ENCODE measurements around the gene SLC7A7. TPM values are rescaled to one million over a fixed set of nuclear protein-coding genes. Genes with fewer than 3 reads are reported as not detected.
"Not testable (repeated sequence)": the region's sequence is repeated elsewhere in the genome, so short reads cannot be mapped to it uniquely, and the experiment has no call there.

SLC7A7 gene
- total and polyA plus RNA-seq, 5 donors, result 3.1 to 13.6 (median 7.5) TPM

GRCh38 chr14:22800346-22800745, 14.9 kb downstream of the SLC7A7 start:
- Histone ChIP-seq H3K4me3 (ENCODE audit: low read length) (no peak overlapping the region), H3K27ac (ENCODE audit: low read length) (no peak overlapping the region), H3K4me1 (ENCODE audit: control insufficient read depth, insufficient read depth, low read length) (peaks cover 2% of the 10 kb centered on the region), H3K9me3 (ENCODE audit: control insufficient read depth, low read length) (no peaks in the 10 kb centered on the region), H3K27me3 (ENCODE audit: control insufficient read depth, insufficient read depth) (no peaks in the 10 kb centered on the region)
- ATAC-seq (no peak), DNase-seq (no peak)
- intact Hi-C loops (cut with DNase I), result loop anchor here in 1 of 4 donors (10.0 kb wide), 1 partner anchor 396 kb away; no protein-coding TSS in a partner anchor
- WGBS, result 94% methylated on average over 10 of the region's 10 CpGs

GRCh38 chr14:22798528-22798927, 16.7 kb downstream of the SLC7A7 start:
- ATAC-seq (no peak), DNase-seq (no peak)
- Histone ChIP-seq H3K4me1 (ENCODE audit: control insufficient read depth, insufficient read depth, low read length) (peaks cover 2% of the 10 kb centered on the region), H3K9me3 (ENCODE audit: control insufficient read depth, low read length) (no peaks in the 10 kb centered on the region), H3K4me3 (ENCODE audit: low read length) (no peak overlapping the region), H3K27me3 (ENCODE audit: control insufficient read depth, insufficient read depth) (no peaks in the 10 kb centered on the region), H3K27ac (ENCODE audit: low read length) (no peak overlapping the region)
- WGBS, result 61% methylated on average over 2 of the region's 2 CpGs
- intact Hi-C loops (cut with DNase I), result no loop called here

- DNase-seq (no peak), ATAC-seq (no peak)
- peaks cover 2% of the 10 kb centered on the region for H3K4me1 ChIP-seq (ENCODE audit: control insufficient read depth, insufficient read depth, low read length)
- intact Hi-C loops (cut with DNase I), result no loop called here
- WGBS, result 41% methylated on average over 5 of the region's 5 CpGs
- H3K9me3 ChIP-seq (ENCODE audit: control insufficient read depth, low read length), result no peaks in the 10 kb centered on the region
- no peak overlapping the region for H3K27ac ChIP-seq (ENCODE audit: low read length)
- H3K27me3 ChIP-seq (ENCODE audit: control insufficient read depth, insufficient read depth), result no peaks in the 10 kb centered on the region
- H3K4me3 ChIP-seq (ENCODE audit: low read length), result no peak overlapping the region
Observed at GRCh38 chr14:22797017-22797917, 18.0 kb downstream of the SLC7A7 start.

- DNase-seq (no peak), ATAC-seq (no peak)
- Histone ChIP-seq H3K4me1 (ENCODE audit: control insufficient read depth, insufficient read depth, low read length) (peaks cover 2% of the 10 kb centered on the region), H3K4me3 (ENCODE audit: low read length) (no peak overlapping the region), H3K27ac (ENCODE audit: low read length) (no peak overlapping the region), H3K9me3 (ENCODE audit: control insufficient read depth, low read length) (no peaks in the 10 kb centered on the region), H3K27me3 (ENCODE audit: control insufficient read depth, insufficient read depth) (no peaks in the 10 kb centered on the region)
- WGBS, result 80% methylated on average over 5 of the region's 5 CpGs
- intact Hi-C loops (cut with DNase I), result no loop called here
Observed at GRCh38 chr14:22796087-22796707, 19.0 kb downstream of the SLC7A7 start.

GRCh38 chr14:22794551-22794951, 20.7 kb downstream of the SLC7A7 start:
- peaks cover 2% of the 10 kb centered on the region for H3K4me1 ChIP-seq (ENCODE audit: control insufficient read depth, insufficient read depth, low read length)
- 84% methylated on average over 7 of the region's 7 CpGs for WGBS
- DNase-seq, result no peak
- intact Hi-C loops (cut with DNase I), result no loop called here
- H3K27ac ChIP-seq (ENCODE audit: low read length), result no peak overlapping the region
- H3K4me3 ChIP-seq (ENCODE audit: low read length), result no peak overlapping the region
- no peaks in the 10 kb centered on the region for H3K27me3 ChIP-seq (ENCODE audit: control insufficient read depth, insufficient read depth)
- ATAC-seq, result no peak
- H3K9me3 ChIP-seq (ENCODE audit: control insufficient read depth, low read length), result no peaks in the 10 kb centered on the region

GRCh38 chr14:22793976-22794375, 21.3 kb downstream of the SLC7A7 start:
- Histone ChIP-seq H3K27me3 (ENCODE audit: control insufficient read depth, insufficient read depth) (no peaks in the 10 kb centered on the region), H3K27ac (ENCODE audit: low read length) (no peak overlapping the region), H3K9me3 (ENCODE audit: control insufficient read depth, low read length) (no peaks in the 10 kb centered on the region), H3K4me3 (ENCODE audit: low read length) (no peak overlapping the region), H3K4me1 (ENCODE audit: control insufficient read depth, insufficient read depth, low read length) (peaks cover 2% of the 10 kb centered on the region)
- ATAC-seq, result no peak
- WGBS, result 77% methylated on average over 5 of the region's 5 CpGs
- DNase-seq, result no peak
- intact Hi-C loops (cut with DNase I), result no loop called here

- H3K4me1 ChIP-seq (ENCODE audit: control insufficient read depth, insufficient read depth, low read length); H3K4me3 ChIP-seq (ENCODE audit: low read length); DNase-seq; H3K9me3 ChIP-seq (ENCODE audit: control insufficient read depth, low read length); ATAC-seq; H3K27ac ChIP-seq (ENCODE audit: low read length); H3K27me3 ChIP-seq (ENCODE audit: control insufficient read depth, insufficient read depth); intact Hi-C loops (cut with DNase I): not testable (repeated sequence)
- WGBS, result 88% methylated on average over 5 of the region's 5 CpGs
Observed at GRCh38 chr14:22793550-22793949, 21.7 kb downstream of the SLC7A7 start.

- H3K27ac ChIP-seq (ENCODE audit: low read length), result no peak overlapping the region
- no peak for ATAC-seq
- WGBS, result 93% methylated on average over 2 of the region's 2 CpGs
Observed at GRCh38 chr14:22792158-22792557, 23.1 kb downstream of the SLC7A7 start.

GRCh38 chr14:22791301-22791700, 23.9 kb downstream of the SLC7A7 start:
- intact Hi-C loops (cut with DNase I), result no loop called here
- ATAC-seq, result peak; percentile 42 to 55
- Histone ChIP-seq H3K9me3 (ENCODE audit: control insufficient read depth, low read length) (no peaks in the 10 kb centered on the region), H3K27ac (ENCODE audit: low read length) (peak overlapping the region; percentile 6), H3K4me3 (ENCODE audit: low read length) (no peak overlapping the region), H3K4me1 (ENCODE audit: control insufficient read depth, insufficient read depth, low read length) (no peaks in the 10 kb centered on the region), H3K27me3 (ENCODE audit: control insufficient read depth, insufficient read depth) (no peaks in the 10 kb centered on the region)
- WGBS, result 44% methylated on average over 3 of the region's 3 CpGs
- no peak for DNase-seq

More at GRCh38 chr14:22792158-22792557, 23.1 kb downstream of the SLC7A7 start:
- no peaks in the 10 kb centered on the region for H3K27me3 ChIP-seq (ENCODE audit: control insufficient read depth, insufficient read depth)
- no peaks in the 10 kb centered on the region for H3K4me1 ChIP-seq (ENCODE audit: control insufficient read depth, insufficient read depth, low read length)
- intact Hi-C loops (cut with DNase I), result no loop called here
- no peak overlapping the region for H3K4me3 ChIP-seq (ENCODE audit: low read length)
- DNase-seq, result no peak
- H3K9me3 ChIP-seq (ENCODE audit: control insufficient read depth, low read length), result no peaks in the 10 kb centered on the region

GRCh38 chr14:22786685-22787084, 28.6 kb downstream of the SLC7A7 start:
- Histone ChIP-seq H3K4me1 (ENCODE audit: control insufficient read depth, insufficient read depth, low read length) (no peaks in the 10 kb centered on the region), H3K27ac (ENCODE audit: low read length) (no peak overlapping the region), H3K4me3 (ENCODE audit: low read length) (no peak overlapping the region), H3K27me3 (ENCODE audit: control insufficient read depth, insufficient read depth) (no peaks in the 10 kb centered on the region), H3K9me3 (ENCODE audit: control insufficient read depth, low read length) (no peaks in the 10 kb centered on the region)
- WGBS, result 98% methylated on average over 4 of the region's 4 CpGs
- no peak for DNase-seq
- intact Hi-C loops (cut with DNase I), result no loop called here
- ATAC-seq, result no peak

GRCh38 chr14:22781301-22781991, 33.8 kb downstream of the SLC7A7 start:
- Histone ChIP-seq H3K4me3 (ENCODE audit: low read length) (no peak overlapping the region), H3K4me1 (ENCODE audit: control insufficient read depth, insufficient read depth, low read length) (no peaks in the 10 kb centered on the region), H3K9me3 (ENCODE audit: control insufficient read depth, low read length) (no peaks in the 10 kb centered on the region), H3K27ac (ENCODE audit: low read length) (no peak overlapping the region), H3K27me3 (ENCODE audit: control insufficient read depth, insufficient read depth) (no peaks in the 10 kb centered on the region)
- DNase-seq, result no peak
- ATAC-seq, result no peak
- intact Hi-C loops (cut with DNase I), result no loop called here
- WGBS, result 0% methylated on average over 1 of the region's 1 CpG
